Measurements from ENCODE around the gene HSPA1L.
A peak's percentile ranks its signal among the peaks of the same experiment; 100 is the strongest.

Gene HSPA1L

DNA sequence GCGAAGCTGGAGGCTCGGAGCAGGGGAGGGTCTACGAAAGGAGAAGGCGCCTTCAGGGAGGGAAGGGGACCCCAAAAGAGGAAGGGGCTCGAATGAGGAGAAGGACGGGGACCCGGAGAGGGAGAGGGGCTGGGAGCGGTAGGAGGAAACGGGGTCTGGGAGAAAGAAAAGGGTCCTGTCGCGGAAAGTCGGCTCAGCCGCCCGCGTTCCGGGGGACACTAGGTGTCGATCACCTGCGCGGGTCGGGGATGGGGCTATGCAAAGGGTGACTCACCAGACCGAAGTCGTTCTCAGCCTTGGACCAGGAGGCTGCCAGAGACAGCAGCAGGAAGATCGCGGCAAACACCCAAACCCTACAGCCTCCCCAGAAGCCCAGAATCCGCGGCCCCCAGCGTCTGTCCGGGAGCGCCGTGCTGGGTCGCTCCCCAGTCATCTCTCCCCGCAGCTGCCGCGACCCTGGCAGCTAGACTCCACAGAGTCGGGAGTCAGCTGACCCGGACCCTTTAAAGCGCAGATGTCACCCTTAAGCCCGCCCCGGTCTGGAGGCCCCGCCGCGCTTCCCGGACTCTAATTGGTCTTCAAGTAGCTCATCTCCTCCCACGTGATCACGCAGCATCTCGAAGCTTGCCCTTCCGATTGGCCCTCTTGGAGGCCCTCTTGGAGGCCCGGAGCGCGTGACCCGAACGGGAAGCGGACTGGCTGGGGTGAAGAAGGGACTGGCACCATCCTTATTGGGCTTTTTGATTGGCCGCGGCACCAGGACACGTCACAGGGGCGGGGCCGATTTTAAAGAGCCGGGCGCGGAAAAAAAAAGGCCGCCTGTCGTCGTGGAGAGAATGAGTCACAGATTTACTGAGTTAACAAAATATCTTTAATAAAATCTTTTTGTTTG, 47.5 kb upstream of the HSPA1L start, which contains the start of gene NEU1 (continued):
- TF ChIP-seq, protein P1, sequence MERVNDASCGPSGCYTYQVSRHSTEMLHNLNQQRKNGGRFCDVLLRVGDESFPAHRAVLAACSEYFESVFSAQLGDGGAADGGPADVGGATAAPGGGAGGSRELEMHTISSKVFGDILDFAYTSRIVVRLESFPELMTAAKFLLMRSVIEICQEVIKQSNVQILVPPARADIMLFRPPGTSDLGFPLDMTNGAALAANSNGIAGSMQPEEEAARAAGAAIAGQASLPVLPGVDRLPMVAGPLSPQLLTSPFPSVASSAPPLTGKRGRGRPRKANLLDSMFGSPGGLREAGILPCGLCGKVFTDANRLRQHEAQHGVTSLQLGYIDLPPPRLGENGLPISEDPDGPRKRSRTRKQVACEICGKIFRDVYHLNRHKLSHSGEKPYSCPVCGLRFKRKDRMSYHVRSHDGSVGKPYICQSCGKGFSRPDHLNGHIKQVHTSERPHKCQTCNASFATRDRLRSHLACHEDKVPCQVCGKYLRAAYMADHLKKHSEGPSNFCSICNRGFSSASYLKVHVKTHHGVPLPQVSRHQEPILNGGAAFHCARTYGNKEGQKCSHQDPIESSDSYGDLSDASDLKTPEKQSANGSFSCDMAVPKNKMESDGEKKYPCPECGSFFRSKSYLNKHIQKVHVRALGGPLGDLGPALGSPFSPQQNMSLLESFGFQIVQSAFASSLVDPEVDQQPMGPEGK (tag by site-specific recombination; IDR thresholded peaks at IDR 0.05), result peak; percentile 26; the same call in 1 of the 2 replicates
- TF ChIP-seq ZNF529 (tag by site-specific recombination; IDR thresholded peaks at IDR 0.05; ENCODE audit: insufficient replicate concordance) (no peak), ZNF571 (tag by site-specific recombination; IDR thresholded peaks at IDR 0.05) (no peak), ZNF660 (tag by site-specific recombination; IDR thresholded peaks at IDR 0.05) (peak; percentile 51), KLF1 (tag by site-specific recombination; IDR thresholded peaks at IDR 0.05) (no peak), ZNF664 (tag by site-specific recombination; IDR thresholded peaks at IDR 0.05) (0 out of 2 replicates have a peak, but pooled peaks have one; percentile 20), ZNF37A (tag by site-specific recombination; IDR thresholded peaks at IDR 0.05) (no peak), ZNF132 (tag by site-specific recombination; IDR thresholded peaks at IDR 0.05; ENCODE audit: borderline replicate concordance) (no peak), ZNF423 (tag by site-specific recombination; IDR thresholded peaks at IDR 0.05) (no peak), ZNF146 (tag by site-specific recombination; IDR thresholded peaks at IDR 0.05) (no peak), ZNF239 (tag by site-specific recombination; IDR thresholded peaks at IDR 0.05) (no peak), ZNF548 (tag by site-specific recombination; IDR thresholded peaks at IDR 0.05) (peak; percentile 75), ZNF350 (tag by site-specific recombination; IDR thresholded peaks at IDR 0.05) (no peak), ZBTB1 (tag by site-specific recombination; IDR thresholded peaks at IDR 0.05) (no peak), KLF9 (tag by site-specific recombination; IDR thresholded peaks at IDR 0.05; ENCODE audit: low read depth) (no peak; the same call in 1 of the 2 replicates), ZNF23 (tag by site-specific recombination; IDR thresholded peaks at IDR 0.05; ENCODE audit: borderline replicate concordance) (no peak), ZNF792 (tag by site-specific recombination; IDR thresholded peaks at IDR 0.05) (no peak), ZNF2 (tag by site-specific recombination; IDR thresholded peaks at IDR 0.05) (0 out of 2 replicates have a peak, but pooled peaks have one; percentile 23), ZNF48 (tag by site-specific recombination; IDR thresholded peaks at IDR 0.05) (no peak), HOXC10 (CRISPR knock-in tag; IDR thresholded peaks at IDR 0.05) (no peak), ZNF843 (tag by site-specific recombination; IDR thresholded peaks at IDR 0.05) (peak; percentile 28; the same call in 1 of the 2 replicates), ZFP41 (tag by site-specific recombination; IDR thresholded peaks at IDR 0.05; ENCODE audit: borderline replicate concordance) (no peak), ZNF791 (tag by site-specific recombination; IDR thresholded peaks at IDR 0.05) (no peak), ZNF266 (tag by site-specific recombination; IDR thresholded peaks at IDR 0.05; ENCODE audit: low read depth) (no peak)
- TF ChIP-seq, protein P2, sequence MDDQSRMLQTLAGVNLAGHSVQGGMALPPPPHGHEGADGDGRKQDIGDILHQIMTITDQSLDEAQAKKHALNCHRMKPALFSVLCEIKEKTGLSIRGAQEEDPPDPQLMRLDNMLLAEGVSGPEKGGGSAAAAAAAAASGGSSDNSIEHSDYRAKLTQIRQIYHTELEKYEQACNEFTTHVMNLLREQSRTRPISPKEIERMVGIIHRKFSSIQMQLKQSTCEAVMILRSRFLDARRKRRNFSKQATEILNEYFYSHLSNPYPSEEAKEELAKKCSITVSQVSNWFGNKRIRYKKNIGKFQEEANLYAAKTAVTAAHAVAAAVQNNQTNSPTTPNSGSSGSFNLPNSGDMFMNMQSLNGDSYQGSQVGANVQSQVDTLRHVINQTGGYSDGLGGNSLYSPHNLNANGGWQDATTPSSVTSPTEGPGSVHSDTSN (CRISPR knock-in tag; IDR thresholded peaks at IDR 0.05), result 0 out of 2 replicates have a peak, but pooled peaks have one; percentile 69
- TF ChIP-seq, protein P3, sequence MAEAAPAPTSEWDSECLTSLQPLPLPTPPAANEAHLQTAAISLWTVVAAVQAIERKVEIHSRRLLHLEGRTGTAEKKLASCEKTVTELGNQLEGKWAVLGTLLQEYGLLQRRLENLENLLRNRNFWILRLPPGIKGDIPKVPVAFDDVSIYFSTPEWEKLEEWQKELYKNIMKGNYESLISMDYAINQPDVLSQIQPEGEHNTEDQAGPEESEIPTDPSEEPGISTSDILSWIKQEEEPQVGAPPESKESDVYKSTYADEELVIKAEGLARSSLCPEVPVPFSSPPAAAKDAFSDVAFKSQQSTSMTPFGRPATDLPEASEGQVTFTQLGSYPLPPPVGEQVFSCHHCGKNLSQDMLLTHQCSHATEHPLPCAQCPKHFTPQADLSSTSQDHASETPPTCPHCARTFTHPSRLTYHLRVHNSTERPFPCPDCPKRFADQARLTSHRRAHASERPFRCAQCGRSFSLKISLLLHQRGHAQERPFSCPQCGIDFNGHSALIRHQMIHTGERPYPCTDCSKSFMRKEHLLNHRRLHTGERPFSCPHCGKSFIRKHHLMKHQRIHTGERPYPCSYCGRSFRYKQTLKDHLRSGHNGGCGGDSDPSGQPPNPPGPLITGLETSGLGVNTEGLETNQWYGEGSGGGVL (tag by site-specific recombination; IDR thresholded peaks at IDR 0.05), result no peak
- TF ChIP-seq, protein P4, sequence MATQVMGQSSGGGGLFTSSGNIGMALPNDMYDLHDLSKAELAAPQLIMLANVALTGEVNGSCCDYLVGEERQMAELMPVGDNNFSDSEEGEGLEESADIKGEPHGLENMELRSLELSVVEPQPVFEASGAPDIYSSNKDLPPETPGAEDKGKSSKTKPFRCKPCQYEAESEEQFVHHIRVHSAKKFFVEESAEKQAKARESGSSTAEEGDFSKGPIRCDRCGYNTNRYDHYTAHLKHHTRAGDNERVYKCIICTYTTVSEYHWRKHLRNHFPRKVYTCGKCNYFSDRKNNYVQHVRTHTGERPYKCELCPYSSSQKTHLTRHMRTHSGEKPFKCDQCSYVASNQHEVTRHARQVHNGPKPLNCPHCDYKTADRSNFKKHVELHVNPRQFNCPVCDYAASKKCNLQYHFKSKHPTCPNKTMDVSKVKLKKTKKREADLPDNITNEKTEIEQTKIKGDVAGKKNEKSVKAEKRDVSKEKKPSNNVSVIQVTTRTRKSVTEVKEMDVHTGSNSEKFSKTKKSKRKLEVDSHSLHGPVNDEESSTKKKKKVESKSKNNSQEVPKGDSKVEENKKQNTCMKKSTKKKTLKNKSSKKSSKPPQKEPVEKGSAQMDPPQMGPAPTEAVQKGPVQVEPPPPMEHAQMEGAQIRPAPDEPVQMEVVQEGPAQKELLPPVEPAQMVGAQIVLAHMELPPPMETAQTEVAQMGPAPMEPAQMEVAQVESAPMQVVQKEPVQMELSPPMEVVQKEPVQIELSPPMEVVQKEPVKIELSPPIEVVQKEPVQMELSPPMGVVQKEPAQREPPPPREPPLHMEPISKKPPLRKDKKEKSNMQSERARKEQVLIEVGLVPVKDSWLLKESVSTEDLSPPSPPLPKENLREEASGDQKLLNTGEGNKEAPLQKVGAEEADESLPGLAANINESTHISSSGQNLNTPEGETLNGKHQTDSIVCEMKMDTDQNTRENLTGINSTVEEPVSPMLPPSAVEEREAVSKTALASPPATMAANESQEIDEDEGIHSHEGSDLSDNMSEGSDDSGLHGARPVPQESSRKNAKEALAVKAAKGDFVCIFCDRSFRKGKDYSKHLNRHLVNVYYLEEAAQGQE (tag by site-specific recombination; IDR thresholded peaks at IDR 0.05), result peak; percentile 38; the same call in 1 of the 2 replicates
- TF ChIP-seq, protein P5, sequence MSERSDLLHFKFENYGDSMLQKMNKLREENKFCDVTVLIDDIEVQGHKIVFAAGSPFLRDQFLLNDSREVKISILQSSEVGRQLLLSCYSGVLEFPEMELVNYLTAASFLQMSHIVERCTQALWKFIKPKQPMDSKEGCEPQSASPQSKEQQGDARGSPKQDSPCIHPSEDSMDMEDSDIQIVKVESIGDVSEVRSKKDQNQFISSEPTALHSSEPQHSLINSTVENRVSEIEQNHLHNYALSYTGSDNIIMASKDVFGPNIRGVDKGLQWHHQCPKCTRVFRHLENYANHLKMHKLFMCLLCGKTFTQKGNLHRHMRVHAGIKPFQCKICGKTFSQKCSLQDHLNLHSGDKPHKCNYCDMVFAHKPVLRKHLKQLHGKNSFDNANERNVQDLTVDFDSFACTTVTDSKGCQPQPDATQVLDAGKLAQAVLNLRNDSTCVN (tag by site-specific recombination; optimal IDR thresholded peaks at IDR 0.05), result peak; percentile 58
- TF ChIP-seq, protein P6, sequence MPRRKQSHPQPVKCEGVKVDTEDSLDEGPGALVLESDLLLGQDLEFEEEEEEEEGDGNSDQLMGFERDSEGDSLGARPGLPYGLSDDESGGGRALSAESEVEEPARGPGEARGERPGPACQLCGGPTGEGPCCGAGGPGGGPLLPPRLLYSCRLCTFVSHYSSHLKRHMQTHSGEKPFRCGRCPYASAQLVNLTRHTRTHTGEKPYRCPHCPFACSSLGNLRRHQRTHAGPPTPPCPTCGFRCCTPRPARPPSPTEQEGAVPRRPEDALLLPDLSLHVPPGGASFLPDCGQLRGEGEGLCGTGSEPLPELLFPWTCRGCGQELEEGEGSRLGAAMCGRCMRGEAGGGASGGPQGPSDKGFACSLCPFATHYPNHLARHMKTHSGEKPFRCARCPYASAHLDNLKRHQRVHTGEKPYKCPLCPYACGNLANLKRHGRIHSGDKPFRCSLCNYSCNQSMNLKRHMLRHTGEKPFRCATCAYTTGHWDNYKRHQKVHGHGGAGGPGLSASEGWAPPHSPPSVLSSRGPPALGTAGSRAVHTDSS (tag by site-specific recombination; IDR thresholded peaks at IDR 0.05), result no peak

Data from HEK293 (cell line).